Common myeloid progenitor, CD34-positive (primary cell): Measurements from ENCODE around the gene RPL18A.

ENCODE experiments used
- CTCF ChIA-PET: fragments of 350-600 bp; sonication (Branson Sonifier 250); formaldehyde crosslinking; loops from one replicate; lab custom pipeline; 2021; ENCODE audit warnings: antibody characterized with exemption; lab: Charles Lee
- POLR2A ChIA-PET: fragments of 350-600 bp; sonication (Branson Sonifier 250); formaldehyde crosslinking; loops from one replicate; lab custom pipeline; 2021; ENCODE audit warnings: antibody characterized with exemption; lab: Charles Lee
- DNase-seq, 3 donors: peaks; one replicate each; pipeline versions ENCODE4 v3.0.0 to v3.0.0-alpha.2; 2013
- H3K27ac ChIP-seq, 2 experiments: 1 replicate in 1 of 2; 2 replicates in 1 of 2; pipeline ENCODE4 v1.7.0; 2013; ENCODE audit warnings: inconsistent platforms in 2 of 2, low read length in 2 of 2, mild to moderate bottlenecking in 2 of 2, low read depth in 1 of 2, moderate library complexity in 1 of 2; ENCODE audit not compliant: severe bottlenecking in 2 of 2, insufficient read depth in 1 of 2, poor library complexity in 1 of 2
- H3K27me3 ChIP-seq, 5 experiments: replicated peaks in 2 of 5; 1 replicate in 3 of 5; 2 replicates in 2 of 5; pipeline versions ENCODE4 v1.6.1 to v1.7.0; 2013; ENCODE audit warnings: low read length in 4 of 5, mild to moderate bottlenecking in 2 of 5, moderate library complexity in 2 of 5, inconsistent platforms in 1 of 5; ENCODE audit not compliant: insufficient read depth in 5 of 5, control insufficient read depth in 4 of 5
- H3K36me3 ChIP-seq, 4 experiments: 1 replicate in 2 of 4; 2 replicates in 2 of 4; pipeline versions ENCODE4 v1.6.1 to v1.7.0; 2013; ENCODE audit warnings: low read length in 3 of 4, control low read depth in 1 of 4, mild to moderate bottlenecking in 1 of 4; ENCODE audit not compliant: control insufficient read depth in 4 of 4, insufficient read depth in 4 of 4
- H3K4me1 ChIP-seq, 4 experiments: 1 replicate in 3 of 4; 2 replicates in 1 of 4; pipeline versions ENCODE4 v1.6.1 to v1.7.1; 2013; ENCODE audit warnings: low read length in 3 of 4, mild to moderate bottlenecking in 3 of 4, control low read depth in 1 of 4, inconsistent platforms in 1 of 4, moderate library complexity in 1 of 4; ENCODE audit not compliant: control insufficient read depth in 4 of 4, insufficient read depth in 4 of 4; ENCODE audit errors: control extremely low read depth in 1 of 4
- H3K4me3 ChIP-seq, 7 experiments: 1 replicate in 4 of 7; 2 replicates in 3 of 7; pipeline versions ENCODE4 v1.5.1 to v1.7.0; 2013; ENCODE audit warnings: mild to moderate bottlenecking in 7 of 7, low read length in 6 of 7, moderate library complexity in 6 of 7, inconsistent platforms in 2 of 7, low read depth in 2 of 7, control low read depth in 1 of 7; ENCODE audit not compliant: insufficient read depth in 4 of 7, control insufficient read depth in 1 of 7; ENCODE audit errors: extremely low read depth in 1 of 7
- H3K9me3 ChIP-seq, 5 experiments: 1 replicate in 4 of 5; 2 replicates in 1 of 5; pipeline versions ENCODE4 v1.6.1 to v1.7.1; 2013; ENCODE audit warnings: low read length in 4 of 5, mild to moderate bottlenecking in 2 of 5, inconsistent platforms in 1 of 5, low read depth in 1 of 5, moderate library complexity in 1 of 5; ENCODE audit not compliant: control insufficient read depth in 4 of 5, insufficient read depth in 2 of 5; ENCODE audit errors: control extremely low read depth in 1 of 5
- WGBS: methylation state at CpG from one replicate; pipeline ENCODE4 v1.1.5; 2013; ENCODE audit not compliant: insufficient coverage; 5-methylcytosine and 5-hydroxymethylcytosine counted together

RPL18A gene

GRCh38 chr19:17841371-17841809 lies 18.3 kb upstream of the RPL18A start:
- Histone ChIP-seq H3K9me3 (no peaks in the 10 kb centered on the region), H3K36me3 (peaks cover 5 to 73% (median 58%) of the 10 kb centered on the region in 4 experiments), H3K4me3 (no peak overlapping the region), H3K4me1 (peaks cover 0 to 29% (median 24%) of the 10 kb centered on the region in 4 experiments), H3K27me3 (no peaks in the 10 kb centered on the region), H3K27ac (no peak overlapping the region)
- ChIA-PET POLR2A (no interaction called here), CTCF (interaction anchor here (1.1 kb wide), 1 partner anchor 9 kb away, joined by 4 read pairs; no protein-coding TSS in a partner anchor)
- 95% methylated on average over 16 of the region's 30 CpGs for WGBS
- no peak for DNase-seq

- peak; percentile 68 to 73 (median 72) for DNase-seq
- Histone ChIP-seq H3K27me3 (no peaks in the 10 kb centered on the region), H3K36me3 (peaks cover 5 to 67% (median 53%) of the 10 kb centered on the region in 4 experiments), H3K27ac (no peak overlapping the region), H3K9me3 (no peaks in the 10 kb centered on the region), H3K4me3 (no peak overlapping the region), H3K4me1 (peaks cover 0 to 36% (median 30%) of the 10 kb centered on the region in 4 experiments)
- CTCF ChIA-PET: interaction anchor here (1.1 to 1.6 kb wide), 3 partner anchors 9 to 17 kb away, joined by 3 to 5 read pairs (median 4); partner anchors contain the start of gene RPL18A
- 92% methylated on average over 47 of the region's 56 CpGs for WGBS
- POLR2A ChIA-PET: no interaction called here
Measured at GRCh38 chr19:17841810-17842662, 17.7 kb upstream of the RPL18A start.

DNA sequence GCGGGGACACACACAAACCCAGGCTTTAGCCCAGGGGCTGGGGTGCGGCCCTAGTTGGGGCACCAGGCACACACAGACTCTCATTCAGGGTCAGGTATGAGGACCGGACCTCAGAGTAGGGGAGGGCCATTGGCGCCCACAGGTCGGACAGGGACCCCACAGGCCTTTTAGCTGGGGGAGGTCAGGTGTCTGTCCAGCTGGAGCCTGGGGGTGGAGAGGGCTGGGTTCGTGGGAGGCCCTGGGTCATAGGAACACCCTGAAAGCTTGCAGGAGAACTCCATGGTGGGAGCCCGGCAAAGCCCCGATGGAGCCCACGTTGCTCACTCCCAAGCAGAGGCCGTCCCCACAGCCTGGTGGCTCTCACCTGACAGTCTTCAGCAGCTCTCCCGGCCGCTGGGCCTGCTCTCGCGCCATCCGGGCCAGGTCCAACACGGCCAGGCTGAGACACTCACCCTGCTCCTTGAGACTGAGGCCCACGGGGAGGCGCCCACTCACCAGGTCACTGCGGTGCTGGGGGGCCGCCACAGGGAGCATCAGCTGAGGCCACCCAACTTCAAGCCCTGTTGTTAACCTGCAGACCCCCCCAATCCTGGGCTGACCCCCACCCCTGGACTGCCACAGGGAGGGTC lies 16.9 kb upstream of the RPL18A start:
- CTCF ChIA-PET: interaction anchor here (0.9 to 1.6 kb wide), 3 partner anchors 13 to 48 kb away, joined by 3 to 5 read pairs (median 3); partner anchors contain the start of genes B3GNT3 and RPL18A
- POLR2A ChIA-PET: no interaction called here

GRCh38 chr19:17843292-17843827 lies 16.4 kb upstream of the RPL18A start:
- Histone ChIP-seq H3K4me1 (peaks cover 0 to 44% (median 39%) of the 10 kb centered on the region in 4 experiments), H3K9me3 (no peaks in the 10 kb centered on the region), H3K27ac (no peak overlapping the region), H3K36me3 (peaks cover 5 to 57% (median 44%) of the 10 kb centered on the region in 4 experiments), H3K4me3 (no peak overlapping the region), H3K27me3 (no peaks in the 10 kb centered on the region)
- POLR2A ChIA-PET: no interaction called here
- 92% methylated on average over 8 of the region's 9 CpGs for whole genome bisulfite sequencing
- no peak for DNase-seq
- CTCF ChIA-PET: interaction anchor here (0.9 to 1.6 kb wide), 3 partner anchors 13 to 48 kb away, joined by 3 to 5 read pairs (median 3); partner anchors contain the start of genes B3GNT3 and RPL18A

More for the DNA sequence above, 16.9 kb upstream of the RPL18A start:
- peaks cover 0 to 40% (median 35%) of the 10 kb centered on the region in 4 experiments for H3K4me1 ChIP-seq
- DNase-seq: no peak
- H3K27ac ChIP-seq: no peak overlapping the region
- no peak overlapping the region for H3K4me3 ChIP-seq
- H3K27me3 ChIP-seq: no peaks in the 10 kb centered on the region
- no peaks in the 10 kb centered on the region for H3K9me3 ChIP-seq
- peaks cover 5 to 63% (median 50%) of the 10 kb centered on the region in 4 experiments for H3K36me3 ChIP-seq
- 96% methylated on average over 18 of the region's 20 CpGs for WGBS

GRCh38 chr19:17843908-17844490 lies 15.7 kb upstream of the RPL18A start:
- no peaks in the 10 kb centered on the region for H3K9me3 ChIP-seq
- peaks cover 0 to 50% (median 45%) of the 10 kb centered on the region in 4 experiments for H3K4me1 ChIP-seq
- no peak overlapping the region for H3K4me3 ChIP-seq

GRCh38 chr19:17846146-17846545 lies 13.6 kb upstream of the RPL18A start:
- POLR2A ChIA-PET: no interaction called here
- DNase-seq: peak; percentile 50 to 70 (median 68)
- H3K27ac ChIP-seq: peak overlapping the region in 1 of 2 experiments; percentile 94

More at GRCh38 chr19:17843908-17844490, 15.7 kb upstream of the RPL18A start:
- WGBS: 96% methylated on average over 14 of the region's 14 CpGs
- POLR2A ChIA-PET: no interaction called here
- no peak overlapping the region for H3K27ac ChIP-seq
- peaks cover 5 to 53% (median 40%) of the 10 kb centered on the region in 4 experiments for H3K36me3 ChIP-seq
- no peak for DNase-seq
- CTCF ChIA-PET: interaction anchor here (1.6 kb wide), 1 partner anchor 12 kb away, joined by 5 read pairs; no protein-coding TSS in a partner anchor
- no peaks in the 10 kb centered on the region for H3K27me3 ChIP-seq

More at GRCh38 chr19:17846146-17846545, 13.6 kb upstream of the RPL18A start:
- peaks cover 5 to 69% (median 62%) of the 10 kb centered on the region in 4 experiments for H3K4me1 ChIP-seq
- CTCF ChIA-PET: interaction anchor here (0.6 to 1.7 kb wide), 4 partner anchors 12 to 14 kb away, joined by 3 to 6 read pairs (median 4); partner anchors contain the start of gene RPL18A
- H3K36me3 ChIP-seq: peaks cover 3 to 34% (median 20%) of the 10 kb centered on the region in 4 experiments
- H3K9me3 ChIP-seq: no peaks in the 10 kb centered on the region
- H3K27me3 ChIP-seq: no peaks in the 10 kb centered on the region
- H3K4me3 ChIP-seq: peak overlapping the region in 5 of 7 experiments; percentile 3 to 76 (median 73)
- 0% methylated on average over 6 of the region's 8 CpGs for WGBS
